NCI-H524 treated with DMSO at 0.1 percent for 48 hours (cell line): ENCODE results near the gene FUBP1.

Source experiments
- DNase-seq: peaks from one replicate; lab custom pipeline; 2025; lab: John Stamatoyannopoulos, UW

FUBP1 gene

DNA sequence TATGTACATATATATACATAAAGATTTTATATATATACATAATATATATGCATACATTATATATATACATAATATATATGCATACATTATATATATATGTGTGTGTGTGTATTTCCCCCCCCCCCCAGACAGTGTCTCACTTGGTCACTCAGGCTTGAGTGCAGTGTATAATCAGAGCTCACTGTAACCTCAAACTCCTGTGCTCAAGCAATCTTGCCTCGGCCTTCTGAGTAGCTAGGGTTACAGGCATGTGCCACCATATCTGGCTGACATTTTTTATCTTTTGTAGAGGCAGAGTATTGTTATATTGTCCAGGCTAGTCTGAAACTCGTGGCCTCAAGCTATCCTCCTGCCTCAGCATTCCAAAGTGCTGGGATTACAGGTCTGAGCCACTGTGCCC is 9.0 kb upstream of the FUBP1 start:
- DNase-seq, result no peak

DNA sequence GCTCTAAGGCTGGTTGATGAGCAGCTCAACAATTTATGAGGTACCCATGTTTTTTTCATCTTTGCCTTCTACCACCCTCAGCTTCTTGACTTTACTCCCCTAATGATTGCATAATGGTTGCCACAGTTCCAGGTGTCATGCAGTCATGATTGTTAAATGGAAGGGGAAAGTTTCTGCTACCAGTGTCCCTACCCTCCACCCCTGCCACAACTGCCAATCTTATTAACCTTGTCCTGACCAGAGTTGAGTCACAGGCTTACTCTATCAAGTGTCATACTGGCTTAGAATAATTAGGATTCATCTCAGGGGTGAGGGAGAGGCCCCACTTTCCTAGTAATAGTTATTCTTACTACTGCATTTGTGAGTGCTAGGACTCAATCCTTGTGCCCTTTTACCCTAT is 7.9 kb upstream of the FUBP1 start:
- DNase-seq, result no peak

DNA sequence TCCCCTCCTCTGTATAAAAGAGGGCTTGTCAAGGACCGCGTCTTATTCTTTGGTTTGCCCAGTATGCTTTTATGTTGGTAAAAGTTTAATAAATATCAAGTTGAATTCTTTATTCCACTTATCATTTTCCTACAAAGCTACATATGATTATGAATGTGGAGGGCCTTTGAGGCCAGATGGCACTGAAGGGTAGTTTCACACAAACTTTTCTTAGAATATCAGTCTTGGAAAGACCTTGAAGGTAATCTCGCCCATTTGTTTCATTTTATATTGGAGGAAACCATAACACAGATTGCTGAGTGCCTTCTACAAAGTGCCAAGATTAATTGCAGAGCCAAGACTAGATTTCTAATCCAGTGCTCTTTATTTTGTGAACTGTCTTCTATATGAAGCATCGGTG is 5.8 kb upstream of the FUBP1 start:
- no peak for DNase-seq

DNA sequence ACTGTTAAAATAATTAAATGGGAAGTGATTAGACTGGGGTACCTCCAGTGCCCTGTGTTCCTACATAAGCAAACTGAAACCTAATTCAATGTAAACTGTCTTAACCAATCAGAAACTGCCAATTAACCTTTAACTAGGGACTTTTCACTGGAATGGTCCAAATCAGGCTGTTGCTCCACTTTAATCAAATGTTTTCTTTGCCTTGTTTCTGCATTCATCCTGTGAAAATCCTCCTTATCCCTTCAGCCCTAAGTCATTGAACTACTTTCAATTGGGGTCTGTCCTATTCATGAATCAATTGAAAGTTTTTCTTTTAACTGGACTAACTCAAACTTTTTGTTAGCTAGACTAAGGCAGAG is 5.1 kb upstream of the FUBP1 start:
- DNase-seq, result no peak

DNA sequence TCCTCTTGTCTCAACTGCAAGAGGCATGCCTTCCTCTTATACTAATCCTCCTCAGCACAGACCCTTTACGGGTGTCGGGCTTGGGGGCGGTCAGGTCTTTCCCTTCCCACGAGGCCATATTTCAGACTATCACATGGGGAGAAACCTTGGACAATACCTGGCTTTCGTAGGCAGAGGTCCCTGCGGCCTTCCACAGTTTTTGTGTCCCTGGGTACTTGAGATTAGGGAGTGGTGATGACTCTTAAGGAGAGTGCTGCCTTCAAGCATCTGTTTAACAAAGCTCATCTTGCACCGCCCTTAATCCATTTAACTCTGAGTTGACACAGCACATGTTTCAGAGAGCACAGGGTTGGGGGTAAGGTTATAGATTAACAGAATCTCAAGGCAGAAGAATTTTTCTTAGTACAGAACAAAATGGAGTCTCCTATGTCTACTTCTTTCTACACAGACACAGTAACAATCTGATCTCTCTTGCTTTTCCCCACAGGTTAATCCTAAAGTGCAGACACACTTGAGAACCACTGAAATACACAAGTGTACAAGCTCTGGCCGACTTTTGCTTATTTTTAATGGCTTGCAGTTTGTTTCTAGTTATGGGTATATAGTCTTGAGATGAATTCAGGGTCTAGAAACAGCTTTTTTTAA is 4.6 kb upstream of the FUBP1 start:
- peak; percentile 12 for DNase-seq

DNA sequence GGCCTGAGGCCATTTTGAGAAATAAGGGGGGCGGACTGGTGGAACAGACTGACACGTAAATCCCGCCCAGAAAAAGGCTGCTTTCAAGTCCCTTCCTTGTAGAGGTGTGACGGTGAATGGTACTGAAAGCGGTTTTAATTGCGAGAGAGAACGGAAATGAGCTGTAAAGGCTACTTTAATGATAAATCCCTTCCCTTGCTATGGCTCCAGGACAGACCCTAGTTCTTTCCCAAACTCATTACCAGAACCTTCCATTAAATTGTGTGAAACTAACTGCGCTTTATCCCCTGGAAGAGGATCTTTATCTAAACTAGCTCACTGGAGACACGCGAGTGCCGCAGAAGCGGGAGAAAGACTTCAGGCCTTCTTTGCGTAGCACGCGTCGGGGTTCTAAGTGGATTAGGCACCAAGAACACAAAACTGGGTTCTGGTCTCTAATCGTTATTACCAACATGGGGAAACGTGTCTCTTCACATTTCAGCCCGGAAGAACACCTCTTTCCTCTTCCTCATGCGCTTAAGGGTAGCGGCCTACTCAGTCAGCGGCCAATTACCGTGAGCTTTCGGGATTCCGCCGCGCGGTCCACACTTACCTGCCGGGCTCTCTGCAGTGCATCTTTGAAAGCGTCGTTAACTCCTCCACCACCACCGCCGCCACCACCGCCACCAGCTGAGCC is 441 bp downstream of the FUBP1 start:
- peak; percentile 59 for DNase-seq

DNA sequence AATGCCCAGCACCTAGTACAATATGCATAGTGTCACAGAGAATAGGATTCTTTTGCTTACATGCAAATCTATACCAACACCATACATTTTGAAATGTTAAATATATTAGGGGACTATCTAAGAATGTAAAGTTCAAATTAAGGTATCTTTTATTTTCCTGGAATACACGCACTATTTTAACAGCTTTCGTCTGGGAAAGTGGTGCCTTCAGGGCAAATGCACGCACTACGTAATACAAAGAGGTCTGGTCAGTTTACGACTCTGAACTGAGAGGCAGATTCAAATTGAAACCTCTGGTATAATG is 931 bp downstream of the FUBP1 start:
- DNase-seq, result no peak

DNA sequence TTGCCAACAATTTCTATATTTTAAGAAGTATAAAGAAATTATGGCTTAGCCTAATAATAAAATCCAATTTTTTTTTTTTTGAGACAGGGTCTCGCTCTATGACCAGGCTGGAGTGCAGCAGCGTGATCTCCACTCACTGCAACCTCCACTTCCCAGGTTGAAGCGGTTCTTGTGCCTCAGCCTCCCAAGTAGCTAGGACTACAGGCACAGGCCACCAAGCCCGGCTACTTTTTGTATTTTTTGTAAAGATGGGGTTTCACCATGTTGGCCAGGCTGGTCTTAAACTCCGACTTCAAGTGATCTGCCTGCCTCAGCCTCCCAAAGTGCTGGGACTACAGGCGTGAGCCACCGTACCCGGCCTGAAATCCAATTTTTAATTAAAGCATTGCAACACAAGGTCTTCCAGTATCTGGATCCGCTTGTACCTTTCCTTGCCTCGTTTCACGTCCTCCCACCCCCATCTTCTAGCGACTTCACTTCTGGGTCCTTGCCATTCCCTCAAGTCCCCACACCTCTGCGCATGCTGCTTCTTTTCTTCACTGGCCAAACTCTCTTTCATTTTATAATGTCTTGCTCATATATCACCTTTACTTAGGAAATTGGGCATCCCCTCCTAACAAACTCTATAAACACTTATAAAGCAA is 2.3 kb downstream of the FUBP1 start:
- no peak for DNase-seq

DNA sequence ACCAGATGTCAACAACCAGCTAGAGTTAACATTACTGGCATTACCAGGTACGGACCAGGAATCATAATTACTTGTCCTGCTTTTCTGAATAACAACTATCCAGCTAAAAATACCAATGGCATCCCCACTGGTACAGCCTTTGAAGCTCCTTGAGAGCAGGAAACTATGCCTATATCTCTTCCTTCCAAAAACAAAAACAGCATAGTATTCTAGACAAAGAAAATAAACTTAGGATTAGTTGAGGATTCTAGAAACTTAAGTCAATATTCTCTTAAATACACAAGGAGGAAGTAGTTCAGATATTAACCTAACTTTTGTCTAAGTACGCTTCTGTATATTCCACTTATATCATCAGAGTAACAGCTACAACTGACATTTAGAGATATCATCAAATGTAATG is 3.0 kb downstream of the FUBP1 start:
- no peak for DNase-seq

DNA sequence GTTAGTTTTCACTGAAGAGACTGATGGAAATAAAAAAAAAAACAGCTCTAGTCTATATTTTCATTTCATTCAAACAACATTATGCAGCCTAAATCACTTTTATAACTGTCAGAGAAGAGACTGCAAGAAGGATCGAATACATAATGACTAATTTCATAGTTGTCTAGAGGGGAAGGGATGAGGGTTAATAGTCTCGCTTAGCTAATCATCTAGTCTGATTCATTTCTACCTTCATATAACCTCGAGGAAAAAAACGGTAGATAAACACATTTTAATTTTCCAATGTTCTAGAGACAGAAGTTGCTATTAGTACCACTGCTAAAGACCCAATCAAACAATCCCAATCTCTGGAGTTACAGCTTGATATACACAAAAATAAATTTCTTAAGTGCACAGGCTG is 3.5 kb downstream of the FUBP1 start:
- DNase-seq, result no peak

DNA sequence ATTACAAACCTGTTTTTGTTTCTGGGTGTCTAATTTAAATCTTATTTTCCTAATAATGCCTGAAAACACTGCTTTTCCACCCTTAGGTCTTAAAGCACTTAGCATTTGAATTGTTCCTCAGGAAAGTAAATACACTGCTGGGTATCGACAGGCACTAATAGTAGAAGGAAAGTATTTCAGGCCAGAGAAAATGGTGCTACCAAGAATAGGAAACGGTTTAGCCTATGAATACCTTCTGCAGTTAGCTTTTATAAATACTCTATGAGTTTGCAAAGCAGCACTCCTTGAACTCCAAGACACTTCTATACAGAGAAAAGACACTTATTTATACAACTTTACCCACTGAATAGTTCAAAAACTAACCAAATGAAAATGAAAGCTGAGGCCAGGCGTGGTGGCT is 6.8 kb downstream of the FUBP1 start:
- no peak for DNase-seq

DNA sequence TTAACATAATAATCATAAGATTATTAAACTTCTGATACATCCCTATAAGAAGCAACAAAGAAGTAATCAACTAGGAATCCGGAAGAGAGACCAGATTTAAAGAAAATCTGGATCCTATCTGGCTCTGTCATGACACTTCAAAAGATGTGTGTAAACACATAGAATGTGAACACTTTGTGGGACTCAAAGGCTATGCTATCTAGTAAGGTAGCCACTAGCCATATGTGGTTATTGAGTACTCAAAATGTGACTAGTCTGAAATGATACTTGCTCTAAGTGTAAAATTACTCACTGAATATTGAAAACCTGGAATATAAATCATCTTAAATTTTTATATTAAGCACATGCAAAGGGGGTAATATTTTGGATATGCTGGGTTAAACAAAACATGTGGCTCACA is 8.7 kb downstream of the FUBP1 start:
- DNase-seq, result no peak

DNA sequence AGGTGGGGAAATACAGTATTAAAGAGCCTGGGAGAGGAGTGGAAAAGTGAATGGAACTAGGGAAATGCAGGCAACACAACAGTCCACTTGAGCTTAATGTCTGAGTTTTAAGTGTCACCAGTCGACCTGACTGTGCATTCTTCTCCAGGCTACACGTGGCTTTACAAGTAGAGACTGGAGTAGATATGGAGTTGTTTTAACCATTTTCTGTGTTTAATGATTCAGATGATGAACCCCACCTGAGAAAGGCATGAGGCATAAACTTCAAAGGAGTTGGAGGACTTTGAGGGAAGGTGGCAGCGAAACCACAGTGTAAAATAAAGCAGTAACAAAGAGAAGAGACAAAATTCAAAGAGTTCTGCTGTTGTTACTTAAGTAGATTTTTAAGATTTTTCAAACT is 12.6 kb downstream of the FUBP1 start:
- no peak for DNase-seq

DNA sequence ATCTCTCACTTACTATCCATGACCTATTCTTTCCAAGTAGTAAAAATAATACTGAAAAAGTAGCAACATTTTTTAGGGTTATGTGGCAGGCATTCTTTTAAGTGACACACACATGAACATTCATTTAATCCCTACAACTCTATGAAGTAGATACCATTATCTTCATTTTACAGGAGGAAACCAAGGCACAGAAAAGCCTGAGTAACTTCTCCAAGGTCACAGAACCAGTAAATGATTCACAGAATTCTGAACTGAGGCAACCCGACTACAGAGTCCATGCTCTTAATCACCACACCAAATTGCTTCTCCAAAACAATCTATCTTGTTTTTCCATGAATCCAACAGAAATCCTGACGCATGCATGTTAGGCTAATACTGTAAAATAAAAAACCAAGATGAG is 17.5 kb downstream of the FUBP1 start:
- DNase-seq, result no peak

DNA sequence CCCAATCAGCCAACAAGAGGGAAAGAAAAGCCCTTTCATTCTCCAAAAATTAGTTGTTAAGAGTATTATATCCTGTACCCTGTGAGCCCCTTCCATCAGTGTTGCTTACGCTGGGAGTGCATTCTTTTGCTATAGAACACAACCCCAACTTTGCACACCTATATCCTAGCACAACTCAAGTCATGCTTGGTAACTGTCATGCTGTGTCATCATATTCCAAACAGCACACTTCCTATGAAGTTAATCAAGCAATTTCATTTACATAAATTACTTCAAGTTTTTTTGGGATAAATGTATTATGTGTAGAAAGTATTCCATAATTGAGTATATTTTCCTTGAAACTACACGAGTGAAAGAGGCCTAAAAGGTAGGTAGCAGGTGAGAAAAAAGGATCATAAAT is 20.0 kb downstream of the FUBP1 start:
- DNase-seq, result no peak

DNA sequence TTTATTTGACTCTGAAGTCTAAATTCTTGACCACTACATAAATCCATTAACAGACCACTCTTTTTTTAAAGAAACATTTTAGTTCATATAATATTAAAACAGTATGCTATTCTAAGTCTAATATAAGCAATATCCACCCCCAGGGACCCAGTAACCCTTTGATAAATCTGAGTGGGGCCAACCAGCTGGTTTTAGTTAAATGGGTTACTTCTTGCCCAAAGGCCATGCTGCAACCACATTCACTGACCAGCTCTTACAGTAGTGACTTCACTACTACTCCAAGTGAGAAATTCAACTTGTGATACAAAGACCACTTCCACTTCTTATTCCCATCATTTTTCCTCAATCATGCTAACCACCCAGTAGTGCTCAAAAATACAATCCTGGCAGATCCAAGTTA is 20.5 kb downstream of the FUBP1 start:
- no peak for DNase-seq

DNA sequence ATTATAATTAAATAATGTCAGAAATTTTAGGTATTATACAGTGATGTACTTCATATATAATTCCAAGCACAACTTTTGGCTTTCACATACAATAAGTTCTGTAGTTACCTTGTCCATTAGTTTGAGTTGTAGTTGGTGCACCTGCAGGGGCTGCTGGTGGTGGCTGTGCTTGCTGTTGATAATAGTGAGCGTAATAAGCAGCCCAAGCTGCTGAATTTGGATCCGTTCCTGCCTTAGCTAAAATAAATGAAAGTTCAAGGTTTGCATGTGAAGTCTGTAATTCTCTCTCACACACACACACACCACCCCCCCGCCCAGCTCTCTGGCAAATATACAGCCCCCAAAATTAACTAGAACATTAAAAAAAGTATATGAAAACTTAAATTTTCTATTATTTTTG is 22.4 kb downstream of the FUBP1 start:
- DNase-seq, result no peak

DNA sequence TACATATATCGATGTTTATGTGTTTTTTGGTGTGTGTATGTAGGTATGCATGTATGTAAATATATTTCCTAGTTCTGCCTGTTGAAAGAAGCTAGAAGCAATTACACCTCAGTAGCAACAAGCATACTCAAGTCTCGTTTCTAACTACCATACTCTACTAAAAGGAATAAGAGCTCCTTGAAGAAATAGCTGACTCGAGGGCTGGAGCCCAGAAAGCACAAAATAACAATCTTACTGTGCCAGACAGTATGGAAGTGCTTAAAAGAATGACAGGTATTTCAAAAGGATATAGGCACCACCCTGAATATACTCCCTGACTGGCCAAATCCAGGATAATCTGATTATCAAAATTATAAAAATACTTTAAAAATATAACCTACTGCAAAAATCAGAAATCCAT is 23.2 kb downstream of the FUBP1 start:
- DNase-seq, result no peak

DNA sequence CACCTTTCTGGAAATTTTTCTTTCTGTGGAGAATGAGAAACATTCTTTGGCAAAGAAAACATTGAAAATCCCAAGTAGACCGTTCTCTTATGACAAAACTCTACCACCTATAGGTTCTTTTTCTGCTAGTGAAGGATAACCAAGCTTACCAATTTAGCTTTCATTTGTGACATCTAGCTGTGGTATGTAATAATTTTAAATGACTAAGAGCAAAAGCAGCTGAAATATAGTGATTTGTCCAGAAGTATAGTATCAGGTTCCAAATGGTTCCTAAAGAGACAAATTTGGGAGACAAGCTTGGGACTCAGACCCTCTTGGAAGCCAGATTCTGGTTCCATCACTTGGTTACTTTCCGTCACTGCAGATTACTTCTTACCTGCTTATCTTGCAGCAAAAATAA is 24.4 kb downstream of the FUBP1 start:
- DNase-seq, result no peak

DNA sequence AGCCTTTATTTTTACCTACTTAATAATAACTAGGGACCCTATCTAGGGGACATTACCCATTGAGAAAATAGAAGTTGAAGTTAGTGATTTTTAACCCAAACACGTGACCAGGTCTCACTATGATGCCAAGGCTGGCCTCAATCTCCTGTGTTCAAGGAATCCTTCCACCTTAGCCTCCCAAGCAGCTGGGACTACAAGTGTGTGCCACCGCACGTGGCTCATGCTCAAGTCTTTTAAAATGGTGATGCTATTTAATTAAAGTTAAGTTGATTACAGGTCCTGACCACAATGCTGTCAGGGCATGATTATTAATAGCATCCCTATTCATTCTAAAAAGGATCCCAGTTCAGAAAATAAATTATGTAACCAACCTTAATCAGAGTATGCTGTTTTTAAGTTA is 25.0 kb downstream of the FUBP1 start:
- DNase-seq, result no peak

DNA sequence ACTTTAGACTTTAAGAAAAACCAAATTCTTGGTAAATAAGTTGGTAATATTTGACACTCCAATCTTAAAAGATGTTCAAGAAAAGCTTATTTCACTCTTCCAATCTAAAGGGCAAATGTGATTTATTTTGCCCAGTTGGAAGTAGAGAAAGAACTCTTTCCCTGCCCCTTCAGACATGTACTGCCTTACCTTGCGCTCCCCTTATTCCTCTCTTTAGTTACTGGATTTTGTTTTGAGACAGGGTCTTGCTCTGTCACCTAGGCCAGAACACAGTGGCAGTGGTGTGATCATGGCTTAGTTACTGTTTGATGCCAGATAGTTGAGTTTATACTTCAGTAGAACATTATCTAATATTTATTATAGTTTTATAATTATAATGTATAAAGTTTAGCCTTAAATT is 27.5 kb downstream of the FUBP1 start:
- DNase-seq, result no peak

DNA sequence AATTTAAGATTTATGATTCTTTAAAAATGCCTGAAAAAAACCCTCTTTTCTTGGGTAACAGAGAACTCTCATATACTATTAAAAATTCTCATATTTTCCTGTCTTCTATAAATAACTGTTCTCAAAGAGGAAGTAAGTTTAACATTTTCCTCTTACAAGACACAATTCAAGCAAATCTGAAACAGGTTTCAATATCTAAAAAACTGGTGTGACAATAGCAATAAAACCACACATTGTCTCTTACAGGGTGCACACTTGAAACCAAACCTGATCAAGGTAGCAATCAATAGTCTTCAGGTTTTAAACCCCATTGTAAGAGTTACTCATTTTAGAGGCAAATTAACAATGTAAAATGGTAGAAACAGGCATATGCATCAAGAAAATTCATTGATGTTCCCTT is 28.0 kb downstream of the FUBP1 start:
- DNase-seq, result no peak

DNA sequence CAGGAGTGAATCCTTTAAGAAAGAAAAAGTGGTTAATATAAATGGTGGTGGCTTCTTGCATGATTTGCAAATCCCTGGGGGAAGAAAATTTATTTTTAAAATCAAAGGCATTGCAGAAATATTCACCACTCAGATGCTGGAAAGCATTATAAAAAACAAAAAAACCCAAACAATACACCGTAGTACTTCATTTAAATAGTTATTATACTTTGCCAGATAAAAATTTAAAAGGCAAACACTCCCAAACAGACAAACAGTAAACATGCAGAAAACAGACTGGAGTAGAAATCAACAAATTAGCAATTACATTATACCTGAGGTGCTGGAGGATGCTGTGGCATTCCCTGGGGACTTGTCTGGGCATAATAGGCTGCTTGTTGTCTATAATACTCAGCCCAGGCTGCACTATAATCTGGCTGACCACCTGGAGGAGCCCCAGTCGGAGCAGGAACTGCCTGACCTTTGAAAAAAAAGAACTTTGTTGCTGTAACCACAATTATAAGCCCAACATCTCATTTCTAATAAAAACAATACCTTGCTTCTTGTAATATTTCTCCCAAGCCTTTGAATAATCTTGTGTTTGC is 29.9 kb downstream of the FUBP1 start:
- no peak for DNase-seq

DNA sequence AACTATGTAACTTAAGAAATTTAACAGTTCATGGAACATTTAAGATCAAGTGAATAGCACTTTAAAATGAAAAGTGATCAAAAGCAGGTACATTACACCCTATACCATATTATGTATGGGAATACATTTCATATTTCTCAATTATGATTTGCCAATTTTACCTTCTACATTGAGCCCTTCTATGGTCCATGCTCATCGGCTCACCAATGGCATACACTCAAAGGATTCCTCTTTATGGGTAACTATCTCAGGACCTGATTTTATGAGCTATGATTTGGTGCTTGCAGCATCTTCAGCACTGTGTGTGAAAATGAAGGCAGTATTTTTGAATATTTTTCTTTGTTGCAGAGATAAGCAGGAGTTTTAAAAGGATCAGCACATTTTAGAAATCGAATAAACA is 33.5 kb downstream of the FUBP1 start:
- no peak for DNase-seq
